Activated T-cell treated with anti-CD3 and anti-CD28 coated beads, Interleukin-2, amount 50 U/mL, for 4 hours (primary cell): ENCODE measurements around the gene SEPTIN8. TPM values are rescaled to one million over a fixed set of nuclear protein-coding genes. Genes with fewer than 3 reads are reported as not detected.

Source experiments
- ATAC-seq, 2 donors: fragments of 200-7000 bp; cut with Tn5 transposase; one replicate each; pipeline ENCODE4 v1.10.0; 2021
- DNase-seq: peaks from one replicate; pipeline ENCODE4 v3.0.0-alpha.2; 2020
- H3K27me3 Mint-ChIP-seq: one replicate; pipeline ENCODE4 v1.8.0; 2021; ENCODE audit warnings: low read depth, mixed read lengths
- H3K36me3 Mint-ChIP-seq: one replicate; pipeline ENCODE4 v1.8.0; 2022; ENCODE audit warnings: mixed read lengths; ENCODE audit not compliant: insufficient read depth
- H3K4me1 Mint-ChIP-seq: one replicate; pipeline ENCODE4 v1.8.0; 2021; ENCODE audit warnings: low read depth, mixed read lengths
- H3K4me3 Mint-ChIP-seq: one replicate; pipeline ENCODE4 v1.8.0; 2021; ENCODE audit warnings: mild to moderate bottlenecking, moderate library complexity, mixed read lengths
- H3K9me3 Mint-ChIP-seq: one replicate; pipeline ENCODE4 v1.8.0; 2021; ENCODE audit warnings: mixed read lengths
- total RNA-seq, 3 donors: library from RNA; stranded (reverse); gene quantifications; one replicate each; pipeline ENCODE4 v1.2.1, GENCODE V29; 2021

The SEPTIN8 gene
- total RNA-seq, 3 donors from 2014 or later = 12.8 to 18.2 (median 13.7) TPM

- no peaks in the 10 kb centered on the region for H3K36me3 Mint-ChIP-seq
- H3K27me3 Mint-ChIP-seq = peaks cover 35% of the 10 kb centered on the region
- ATAC-seq (no peak), DNase-seq (no peak)
- peaks cover 22% of the 10 kb centered on the region for H3K4me1 Mint-ChIP-seq
- H3K4me3 Mint-ChIP-seq = no peak overlapping the region
- no peaks in the 10 kb centered on the region for H3K9me3 Mint-ChIP-seq
Observed at GRCh38 chr5:132780577-132780976, 3.5 kb upstream of the SEPTIN8 start.

GRCh38 chr5:132779961-132780360, 2.9 kb upstream of the SEPTIN8 start:
- Mint-ChIP-seq H3K27me3 (peaks cover 29% of the 10 kb centered on the region), H3K4me1 (peaks cover 24% of the 10 kb centered on the region), H3K9me3 (no peaks in the 10 kb centered on the region), H3K36me3 (no peaks in the 10 kb centered on the region), H3K4me3 (no peak overlapping the region)
- ATAC-seq (no peak), DNase-seq (no peak)

GRCh38 chr5:132778856-132779255, 1.8 kb upstream of the SEPTIN8 start:
- peaks cover 27% of the 10 kb centered on the region for H3K27me3 Mint-ChIP-seq
- no peaks in the 10 kb centered on the region for H3K36me3 Mint-ChIP-seq
- peak overlapping the region; percentile 14 for H3K4me3 Mint-ChIP-seq
- DNase-seq (no peak), ATAC-seq (no peak)
- peaks cover 24% of the 10 kb centered on the region for H3K4me1 Mint-ChIP-seq
- H3K9me3 Mint-ChIP-seq = no peaks in the 10 kb centered on the region

- Mint-ChIP-seq H3K27me3 (peaks cover 24% of the 10 kb centered on the region), H3K9me3 (no peaks in the 10 kb centered on the region)
- ATAC-seq = no peak
Observed at GRCh38 chr5:132778129-132778528, 1.1 kb upstream of the SEPTIN8 start.

GRCh38 chr5:132776938-132777208, 166 bp downstream of the SEPTIN8 start:
- Mint-ChIP-seq H3K27me3 (peaks cover 12% of the 10 kb centered on the region), H3K4me1 (peaks cover 24% of the 10 kb centered on the region), H3K36me3 (no peaks in the 10 kb centered on the region), H3K4me3 (no peak overlapping the region), H3K9me3 (no peaks in the 10 kb centered on the region)
- ATAC-seq (peak in 1 of 2 donors; percentile 62), DNase-seq (no peak)

More at GRCh38 chr5:132778129-132778528, 1.1 kb upstream of the SEPTIN8 start:
- H3K36me3 Mint-ChIP-seq = no peaks in the 10 kb centered on the region
- DNase-seq = no peak
- peaks cover 24% of the 10 kb centered on the region for H3K4me1 Mint-ChIP-seq
- peak overlapping the region; percentile 78 for H3K4me3 Mint-ChIP-seq

GRCh38 chr5:132776131-132776937, 705 bp downstream of the SEPTIN8 start:
- Mint-ChIP-seq H3K27me3 (peaks cover 9% of the 10 kb centered on the region), H3K4me1 (peaks cover 24% of the 10 kb centered on the region), H3K4me3 (peak overlapping the region; percentile 68), H3K9me3 (no peaks in the 10 kb centered on the region), H3K36me3 (no peaks in the 10 kb centered on the region)
- DNase-seq = no peak
- ATAC-seq = peak; percentile 14 to 27

GRCh38 chr5:132775476-132775961, 1.5 kb downstream of the SEPTIN8 start:
- no peak for DNase-seq
- Mint-ChIP-seq H3K9me3 (no peaks in the 10 kb centered on the region), H3K4me3 (peak overlapping the region; percentile 57), H3K36me3 (no peaks in the 10 kb centered on the region), H3K4me1 (peaks cover 19% of the 10 kb centered on the region), H3K27me3 (peaks cover 9% of the 10 kb centered on the region)
- ATAC-seq = no peak

GRCh38 chr5:132774896-132775295, 2.1 kb downstream of the SEPTIN8 start:
- peaks cover 8% of the 10 kb centered on the region for H3K27me3 Mint-ChIP-seq
- H3K36me3 Mint-ChIP-seq = no peaks in the 10 kb centered on the region
- H3K4me3 Mint-ChIP-seq = no peak overlapping the region
- H3K9me3 Mint-ChIP-seq = no peaks in the 10 kb centered on the region
- H3K4me1 Mint-ChIP-seq = peaks cover 17% of the 10 kb centered on the region
- ATAC-seq (no peak), DNase-seq (no peak)

GRCh38 chr5:132774406-132774805, 2.6 kb downstream of the SEPTIN8 start:
- Mint-ChIP-seq H3K36me3 (no peaks in the 10 kb centered on the region), H3K4me1 (peaks cover 17% of the 10 kb centered on the region), H3K27me3 (peaks cover 5% of the 10 kb centered on the region), H3K9me3 (no peaks in the 10 kb centered on the region), H3K4me3 (no peak overlapping the region)
- no peak for ATAC-seq
- DNase-seq = no peak

GRCh38 chr5:132773601-132774355, 3.3 kb downstream of the SEPTIN8 start:
- Mint-ChIP-seq H3K27me3 (peaks cover 5% of the 10 kb centered on the region), H3K9me3 (no peaks in the 10 kb centered on the region), H3K4me3 (no peak overlapping the region), H3K4me1 (peaks cover 17% of the 10 kb centered on the region), H3K36me3 (no peaks in the 10 kb centered on the region)
- DNase-seq (no peak), ATAC-seq (no peak)

GRCh38 chr5:132773114-132773513, 3.9 kb downstream of the SEPTIN8 start:
- ATAC-seq = no peak
- H3K4me1 Mint-ChIP-seq = peaks cover 13% of the 10 kb centered on the region
- H3K9me3 Mint-ChIP-seq = no peaks in the 10 kb centered on the region
- no peak overlapping the region for H3K4me3 Mint-ChIP-seq
- no peak for DNase-seq
- H3K27me3 Mint-ChIP-seq = peaks cover 1% of the 10 kb centered on the region
- no peaks in the 10 kb centered on the region for H3K36me3 Mint-ChIP-seq

- DNase-seq = no peak
- Mint-ChIP-seq H3K9me3 (no peaks in the 10 kb centered on the region), H3K4me3 (no peak overlapping the region), H3K36me3 (no peaks in the 10 kb centered on the region), H3K4me1 (peaks cover 9% of the 10 kb centered on the region), H3K27me3 (no peaks in the 10 kb centered on the region)
- no peak for ATAC-seq
Observed at GRCh38 chr5:132772291-132773070, 4.6 kb downstream of the SEPTIN8 start.

- Mint-ChIP-seq H3K36me3 (no peaks in the 10 kb centered on the region), H3K9me3 (no peaks in the 10 kb centered on the region), H3K4me3 (no peak overlapping the region), H3K4me1 (peaks cover 9% of the 10 kb centered on the region), H3K27me3 (no peaks in the 10 kb centered on the region)
- no peak for DNase-seq
- ATAC-seq = no peak
Observed at GRCh38 chr5:132771503-132771998, 5.5 kb downstream of the SEPTIN8 start.

GRCh38 chr5:132770476-132771159, 6.4 kb downstream of the SEPTIN8 start:
- Mint-ChIP-seq H3K9me3 (no peaks in the 10 kb centered on the region), H3K4me3 (no peak overlapping the region)
- no peak for ATAC-seq

More at GRCh38 chr5:132770476-132771159, 6.4 kb downstream of the SEPTIN8 start:
- no peak for DNase-seq
- no peaks in the 10 kb centered on the region for H3K36me3 Mint-ChIP-seq
- H3K27me3 Mint-ChIP-seq = no peaks in the 10 kb centered on the region
- peaks cover 2% of the 10 kb centered on the region for H3K4me1 Mint-ChIP-seq
